Muscle of back (tissue), 13 donors: ENCODE measurements around the gene ANKRD30A. TPM values are rescaled to one million over a fixed set of nuclear protein-coding genes. Genes with fewer than 3 reads are reported as not detected.
"Not testable (repeated sequence)": the region's sequence is repeated elsewhere in the genome, so short reads cannot be mapped to it uniquely, and the experiment has no call there.

Experiments
- DNase-seq, 3 donors: peaks; one replicate each; pipeline versions ENCODE4 v3.0.0 to v3.0.0-alpha.2; 2013
- long read RNA-seq, 9 donors: transcript quantifications; one replicate each; lab custom pipeline, GENCODE V29; 2026
- polyA plus RNA-seq, 10 donors: library from polyadenylated mRNA; unstranded; fragments of 120-200 nt; gene quantifications; one replicate each; pipeline ENCODE4 v1.2.1, GENCODE V29; 2013; ENCODE audit not compliant: insufficient read length in 10 of 10

Gene ANKRD30A
- polyA plus RNA-seq = not detected
- long read RNA-seq, donor 1 = 0 reads
- long read RNA-seq, donor 2 = 0 reads
- long read RNA-seq, donor 3 = 0 reads
- long read RNA-seq, donor 4 = 0 reads
- long read RNA-seq, donor 5 = 0 reads
- long read RNA-seq, donor 6 = 0 reads
- long read RNA-seq, donor 7 = 0 reads
- long read RNA-seq, donor 8 = 0 reads
- long read RNA-seq, donor 9 = 0 reads

DNA sequence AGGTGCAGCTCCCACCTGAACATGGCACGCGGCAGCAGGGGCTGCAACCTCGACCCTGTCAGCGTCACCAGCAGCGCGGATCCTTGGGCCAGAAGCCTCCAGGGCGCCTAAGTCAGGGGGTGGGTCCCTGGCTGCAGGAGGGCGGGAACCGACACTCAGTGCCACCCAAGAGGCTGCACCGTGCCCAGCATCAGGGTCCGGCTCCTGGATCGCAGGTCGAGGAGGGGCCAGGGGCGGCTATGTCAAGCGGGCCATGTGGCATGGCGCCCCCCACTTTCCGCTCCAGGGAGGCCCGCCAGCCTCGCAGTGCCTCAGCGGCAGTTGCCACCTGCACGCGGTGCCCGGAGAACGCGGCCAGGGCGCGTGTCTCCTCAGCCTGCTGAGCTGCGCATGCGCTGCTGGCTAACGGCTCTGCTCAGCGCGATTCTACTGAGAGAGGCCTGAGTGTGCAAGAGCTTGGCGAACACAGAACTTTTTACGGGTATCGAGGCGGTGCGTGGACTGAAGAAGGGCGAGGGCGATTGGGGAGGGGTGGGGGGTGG lies at the start of gene ANKRD30A:
ANKRD30A (plus strand) TSS at position 408 of the 542 bp plus-strand sequence. CDS start 190 bp downstream, outside the sequence.
- peak in 1 of 3 donors; percentile 0 for DNase-seq

DNA sequence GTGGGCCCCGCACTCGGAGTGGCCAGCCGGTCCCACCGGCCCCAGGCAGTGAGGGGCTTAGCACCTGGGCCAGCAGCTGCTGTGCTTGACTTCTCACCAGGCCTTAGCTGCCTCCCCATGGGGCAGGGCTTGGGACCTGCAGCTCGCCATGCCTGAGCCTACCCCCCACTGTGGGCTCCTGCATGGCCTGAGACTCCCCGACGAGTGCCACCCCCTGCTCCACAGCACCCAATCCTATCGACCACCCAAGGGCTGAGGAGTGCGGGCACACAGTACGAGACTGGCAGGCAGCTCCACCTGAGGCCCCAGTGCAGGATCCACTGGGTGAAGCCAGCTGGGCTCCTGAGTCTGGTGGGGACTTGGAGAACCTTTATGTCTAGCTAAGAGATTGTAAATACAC lies 49.3 kb upstream of the ANKRD30A start:
- DNase-seq = not testable (repeated sequence)

- DNase-seq = no peak
Measured at GRCh38 chr10:37095792-37096573, 29.4 kb upstream of the ANKRD30A start.

DNA sequence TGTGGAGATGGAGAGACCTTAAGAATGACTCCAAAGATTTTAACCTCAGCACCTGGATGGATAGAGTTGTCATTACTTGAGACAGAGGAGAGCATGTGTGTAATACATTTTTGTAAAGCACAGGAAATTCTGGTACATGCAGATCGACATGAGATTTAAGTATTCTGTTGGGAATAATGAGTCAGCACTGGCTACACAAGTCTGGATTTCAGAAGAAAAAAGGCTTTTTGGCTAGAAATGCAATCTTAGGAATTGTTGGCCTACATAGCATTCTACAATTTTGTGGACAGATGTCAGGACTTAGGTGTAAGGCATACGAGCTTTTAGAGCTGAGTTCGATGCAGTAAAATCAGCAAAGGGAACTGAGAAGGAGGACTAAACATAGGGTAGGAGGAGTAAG lies 24.1 kb upstream of the ANKRD30A start:
- DNase-seq = no peak

GRCh38 chr10:37109000-37109399 lies 16.4 kb upstream of the ANKRD30A start:
- no peak for DNase-seq

- no peak for DNase-seq
Measured at GRCh38 chr10:37124532-37124931, 866 bp upstream of the ANKRD30A start.

GRCh38 chr10:37125921-37126320 lies 523 bp downstream of the ANKRD30A start:
- no peak for DNase-seq

DNA sequence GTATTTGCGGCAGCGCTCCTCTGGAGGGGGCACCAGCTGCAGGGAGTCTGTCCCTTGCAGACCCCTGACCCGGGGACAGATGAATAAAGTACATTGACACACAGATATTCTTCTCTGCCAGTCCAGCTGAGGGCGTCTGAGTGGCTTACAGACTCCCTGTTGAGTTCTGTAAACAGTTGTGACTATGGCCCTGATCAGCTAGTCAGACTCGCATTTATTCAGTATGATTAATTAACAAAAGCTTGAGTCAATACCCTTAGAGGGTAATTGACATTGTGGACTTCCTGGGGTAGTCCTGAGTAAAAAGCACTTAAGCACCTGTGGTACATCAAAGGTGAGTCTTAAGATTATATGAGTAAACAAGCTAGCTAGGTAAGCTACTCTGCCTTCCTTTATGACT lies 21.0 kb downstream of the ANKRD30A start:
- DNase-seq = no peak

- not testable (repeated sequence) for DNase-seq
Measured at GRCh38 chr10:37162430-37162829, 37.0 kb downstream of the ANKRD30A start.

DNA sequence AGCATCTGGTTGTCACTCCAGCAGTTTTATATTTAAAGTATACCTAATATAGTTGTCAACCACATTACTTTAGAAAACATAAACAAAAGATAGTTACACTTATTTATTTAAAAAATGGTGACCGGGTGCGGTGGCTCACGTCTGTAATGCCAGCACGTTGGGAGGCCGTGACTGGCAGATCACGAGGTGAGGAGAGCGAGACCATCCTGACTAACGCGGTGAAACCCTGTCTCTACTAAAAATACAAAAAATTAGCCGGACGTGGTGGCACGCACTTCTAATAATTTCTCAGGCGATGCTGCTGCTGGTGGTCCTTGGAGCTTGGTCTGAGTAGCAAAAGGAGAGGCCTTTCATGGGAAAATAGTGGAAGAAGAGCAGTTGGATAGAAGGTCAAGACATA lies 46.5 kb downstream of the ANKRD30A start:
- DNase-seq = not testable (repeated sequence)

- not testable (repeated sequence) for DNase-seq
Measured at GRCh38 chr10:37178296-37178695, 52.9 kb downstream of the ANKRD30A start.

GRCh38 chr10:37182719-37183118 lies 57.3 kb downstream of the ANKRD30A start:
- not testable (repeated sequence) for DNase-seq

- DNase-seq = no peak
Measured at GRCh38 chr10:37206132-37206531, 80.7 kb downstream of the ANKRD30A start.

DNA sequence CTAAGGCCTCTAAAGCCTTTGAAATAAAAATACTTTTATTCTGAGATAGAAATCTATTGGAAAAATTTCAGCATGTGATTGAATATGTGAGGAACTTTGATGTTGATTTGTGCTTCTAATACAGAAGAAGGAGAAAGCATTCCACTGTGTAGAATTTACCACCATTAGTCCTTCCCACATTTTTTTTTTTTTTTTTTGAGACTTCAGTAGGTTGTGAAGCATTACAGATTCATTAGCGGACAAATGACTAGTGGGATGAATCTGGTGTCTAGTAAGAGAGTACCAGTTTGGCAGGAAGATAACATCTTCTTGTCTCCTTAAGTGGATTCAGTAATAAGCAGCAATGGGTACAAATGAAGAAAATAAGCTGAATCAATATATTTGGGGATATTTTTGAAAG lies 95.5 kb downstream of the ANKRD30A start:
- DNase-seq = no peak

DNA sequence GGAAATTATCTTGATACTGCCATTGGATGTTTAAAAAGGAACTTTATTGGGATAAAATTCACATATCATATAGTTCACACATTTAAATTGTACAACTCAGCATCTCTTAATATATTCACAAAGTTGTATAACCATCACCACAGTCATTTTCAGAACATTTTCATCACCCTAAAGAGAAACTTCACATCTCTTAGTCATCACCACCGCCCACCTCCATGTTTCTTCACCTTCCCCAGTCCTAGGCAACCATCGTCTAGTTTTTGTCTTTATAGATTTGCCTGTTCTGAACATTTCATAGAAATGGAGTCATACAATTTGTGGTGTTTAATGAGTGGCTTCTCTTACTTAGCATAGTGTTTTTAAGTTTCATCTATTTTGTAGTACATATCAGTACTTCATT lies 96.6 kb downstream of the ANKRD30A start:
- no peak for DNase-seq

- no peak for DNase-seq
Measured at GRCh38 chr10:37225163-37225562, 99.8 kb downstream of the ANKRD30A start.

DNA sequence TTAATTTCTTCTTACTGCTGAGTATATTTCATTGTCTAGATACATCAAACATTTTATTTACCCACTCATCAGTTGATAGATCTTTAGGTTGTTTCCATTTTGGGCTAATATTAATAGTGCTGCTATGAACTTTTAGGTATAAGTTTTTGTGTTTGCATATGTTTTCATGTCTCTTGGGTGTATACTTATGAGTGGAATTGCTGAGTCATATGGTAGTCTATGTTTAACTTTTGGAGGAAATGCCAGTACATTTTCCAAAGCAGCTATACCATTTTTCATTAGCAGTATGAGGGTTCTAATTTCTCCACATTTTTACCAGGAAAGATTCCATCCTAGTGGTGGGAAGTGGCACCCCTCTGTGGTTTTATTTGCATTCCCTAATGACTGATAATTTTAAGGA lies 101.1 kb downstream of the ANKRD30A start:
- DNase-seq = no peak

GRCh38 chr10:37234692-37235091 lies 109.3 kb downstream of the ANKRD30A start:
- no peak for DNase-seq

DNA sequence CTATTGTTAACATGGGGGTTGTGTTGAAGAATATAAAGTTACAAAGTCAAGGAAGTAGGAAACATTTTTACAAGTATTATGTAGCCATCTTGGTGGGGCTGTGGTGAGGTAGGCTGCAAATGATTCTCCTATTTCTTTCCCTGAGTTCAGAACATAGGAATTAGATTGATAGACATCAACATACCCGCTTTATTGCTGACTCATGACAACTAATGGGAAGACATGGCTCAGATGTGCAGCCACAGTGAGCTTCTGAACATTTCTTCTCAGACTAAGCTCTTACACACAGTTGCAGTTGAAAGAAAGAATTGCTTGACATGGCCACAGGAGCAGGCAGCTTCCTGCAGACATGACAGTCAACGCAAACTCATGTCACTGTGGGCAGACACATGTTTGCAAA lies 110.7 kb downstream of the ANKRD30A start:
- DNase-seq = no peak

DNA sequence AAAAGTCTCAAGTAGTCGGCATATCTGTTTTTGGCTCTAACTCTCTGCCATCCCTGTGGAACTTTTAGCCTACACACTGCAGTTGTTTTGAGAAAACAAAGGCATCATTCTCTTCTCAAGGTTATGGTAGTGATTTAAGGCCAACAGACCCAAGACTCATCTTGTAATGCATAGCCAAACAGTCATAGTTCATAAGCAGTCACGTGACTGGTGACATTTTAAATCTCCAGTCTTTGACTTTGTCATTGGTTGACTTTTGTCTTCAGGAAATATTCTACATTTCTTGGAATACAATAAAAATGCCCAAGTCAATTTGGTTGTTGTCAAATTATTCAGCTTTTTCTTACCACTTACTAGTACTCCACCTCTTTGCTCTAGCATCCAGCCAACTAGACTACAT lies 114.8 kb downstream of the ANKRD30A start:
- DNase-seq = no peak

DNA sequence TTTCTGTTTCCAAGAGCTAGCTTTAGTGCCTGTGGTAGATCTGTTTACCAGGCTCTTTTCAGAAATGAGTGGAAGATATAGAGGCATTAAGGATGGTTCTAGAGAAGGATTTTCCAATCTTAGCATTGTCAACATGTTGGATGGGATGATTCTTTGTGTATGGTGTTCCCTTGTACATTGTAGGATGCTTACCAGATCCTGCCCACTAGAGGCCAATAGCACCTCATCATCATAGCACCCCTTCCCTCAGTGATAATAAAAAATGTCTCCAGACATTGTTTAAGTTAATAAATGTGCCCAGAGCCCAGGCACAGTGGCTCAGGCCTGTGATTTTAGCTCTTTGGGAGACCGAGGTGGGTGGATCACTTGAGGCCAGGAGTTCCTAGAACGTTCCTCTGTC lies 121.2 kb downstream of the ANKRD30A start:
- no peak for DNase-seq

GRCh38 chr10:37255837-37256236 lies 130.4 kb downstream of the ANKRD30A start:
- not testable (repeated sequence) for DNase-seq

- DNase-seq = no peak
Measured at GRCh38 chr10:37263304-37263703, 137.9 kb downstream of the ANKRD30A start.
